Right lobe of liver (tissue), 4 donors: Measurements from ENCODE around the gene MTMR2.

Source experiments
- POLR2A ChIP-seq: fragments of 450-650 bp; IDR thresholded peaks from one replicate; pipeline ENCODE4 v1.6.1; 2017; ENCODE audit warnings: antibody characterized with exemption, mild to moderate bottlenecking
- TF ChIP-seq, protein P1 (sequence below), 4 donors: fragments of 200-600 bp in 3 of 4; fragments of 450-650 bp in 1 of 4; IDR thresholded peaks; one replicate each; pipeline versions ENCODE4 v1.5.1 to v1.8.0; 2016 to 2022; ENCODE audit warnings: antibody characterized with exemption in 4 of 4, mild to moderate bottlenecking in 2 of 4
- donor health status: DM: no; HTN: no; CAD: no.
- donor health status: DM: no; HTN: no; CAD: no.
- donor health status: DM: no; HTN: yes; CAD: no.

DNA sequence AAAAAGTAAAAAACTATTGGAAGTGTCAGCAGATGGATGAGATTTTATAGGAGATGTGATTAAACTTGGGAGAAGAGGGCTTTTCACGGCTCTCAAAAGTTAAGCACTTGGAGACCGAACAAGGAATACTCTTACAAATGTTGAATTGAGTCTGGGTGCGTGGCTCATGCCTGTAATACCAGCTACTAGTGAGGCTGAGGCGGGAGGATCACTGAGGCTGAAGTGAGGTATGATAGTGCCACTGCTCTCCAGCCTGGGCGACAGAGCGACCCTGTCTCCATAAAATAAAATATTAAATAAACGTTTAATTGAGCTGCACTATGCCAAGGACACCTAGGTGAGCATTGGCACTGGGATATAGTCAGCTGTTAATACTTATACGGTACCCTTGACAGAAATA is 131.7 kb downstream of the MTMR2 start:
- TF ChIP-seq, protein P1, sequence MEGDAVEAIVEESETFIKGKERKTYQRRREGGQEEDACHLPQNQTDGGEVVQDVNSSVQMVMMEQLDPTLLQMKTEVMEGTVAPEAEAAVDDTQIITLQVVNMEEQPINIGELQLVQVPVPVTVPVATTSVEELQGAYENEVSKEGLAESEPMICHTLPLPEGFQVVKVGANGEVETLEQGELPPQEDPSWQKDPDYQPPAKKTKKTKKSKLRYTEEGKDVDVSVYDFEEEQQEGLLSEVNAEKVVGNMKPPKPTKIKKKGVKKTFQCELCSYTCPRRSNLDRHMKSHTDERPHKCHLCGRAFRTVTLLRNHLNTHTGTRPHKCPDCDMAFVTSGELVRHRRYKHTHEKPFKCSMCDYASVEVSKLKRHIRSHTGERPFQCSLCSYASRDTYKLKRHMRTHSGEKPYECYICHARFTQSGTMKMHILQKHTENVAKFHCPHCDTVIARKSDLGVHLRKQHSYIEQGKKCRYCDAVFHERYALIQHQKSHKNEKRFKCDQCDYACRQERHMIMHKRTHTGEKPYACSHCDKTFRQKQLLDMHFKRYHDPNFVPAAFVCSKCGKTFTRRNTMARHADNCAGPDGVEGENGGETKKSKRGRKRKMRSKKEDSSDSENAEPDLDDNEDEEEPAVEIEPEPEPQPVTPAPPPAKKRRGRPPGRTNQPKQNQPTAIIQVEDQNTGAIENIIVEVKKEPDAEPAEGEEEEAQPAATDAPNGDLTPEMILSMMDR (IDR thresholded peaks at IDR 0.05) = no peak
- no peak for TF ChIP-seq POLR2A
